A549 (cell line): ENCODE results near the gene SPP2.

Experiments used
- CEBPB ChIP-seq, 2 experiments: fragments of >200 bp in 1 of 2; sonication (Bioruptor Twin) in 1 of 2; formaldehyde crosslinking in 1 of 2; IDR thresholded peaks; 2 replicates each; pipeline ENCODE4 v1.6.1; 2012 to 2016
- EP300 ChIP-seq, 2 experiments: fragments of >200 bp; sonication (Bioruptor Twin); formaldehyde crosslinking; IDR thresholded peaks; 2 replicates in 1 of 2; 3 replicates in 1 of 2; pipeline ENCODE4 v1.6.1; 2016 to 2017
- HOXB13 ChIP-seq: fragments of 250-450 bp; sonication (Bioruptor Pico); IDR thresholded peaks from 2 replicates; pipeline ENCODE4 v1.5.0; 2020; ENCODE audit warnings: low read depth, mild to moderate bottlenecking, moderate library complexity
- NFE2L2 ChIP-seq: fragments of 150-350 bp; conservative IDR thresholded peaks from 2 replicates; pipeline ENCODE4 v1.6.1; 2014; ENCODE audit warnings: low read length
- PBX3 ChIP-seq: IDR thresholded peaks from 2 replicates; pipeline ENCODE4 v1.6.1; 2012
- POLR2A ChIP-seq: IDR thresholded peaks from 2 replicates; pipeline ENCODE4 v1.6.1; 2012; ENCODE audit warnings: mild to moderate bottlenecking, low read length
- ZFP36 ChIP-seq: fragments of 450-650 bp; IDR thresholded peaks from 2 replicates; pipeline ENCODE4 v1.6.1; 2014; ENCODE audit warnings: borderline replicate concordance; ENCODE audit not compliant: partially characterized antibody

- TF ChIP-seq PBX3: no peak
- no peak for TF ChIP-seq NFE2L2
- TF ChIP-seq EP300 (IDR thresholded peaks at IDR 0.05): no peak
- TF ChIP-seq HOXB13 (CRISPR knock-in tag): no peak
- TF ChIP-seq POLR2A: no peak
- TF ChIP-seq CEBPB (IDR thresholded peaks at IDR 0.05): no peak
- no peak for TF ChIP-seq ZFP36
Measured at GRCh38 chr2:234074751-234075517, 24.4 kb downstream of the SPP2 start.
